ENCODE measurements around the gene PRDM8. TPM values are rescaled to one million over a fixed set of nuclear protein-coding genes. Genes with fewer than 3 reads are reported as not detected.
"Not testable (repeated sequence)": the region's sequence is repeated elsewhere in the genome, so short reads cannot be mapped to it uniquely, and the experiment has no call there.

Gene PRDM8
- total and polyA plus RNA-seq, 10 donors = 0.99 to 5.1 (median 3.0) TPM

- TF ChIP-seq CTCF (IDR thresholded peaks at IDR 0.05 in 8 of 11, conservative IDR thresholded peaks at IDR 0.05 in 3 of 11) (no peak), POLR2AphosphoS5 (IDR thresholded peaks at IDR 0.05) (no peak)
- 67 to 81% (median 71%) methylated on average over 6 of the region's 6 CpGs for WGBS, 5 donors
- no peaks in the 10 kb centered on the region for H3K9me3 ChIP-seq
- no peak for DNase-seq
- no peaks in the 10 kb centered on the region for H3K36me3 ChIP-seq
- H3K27ac ChIP-seq = no peak overlapping the region
- no peak overlapping the region for H3K4me3 ChIP-seq
- intact Hi-C loops (cut with DNase I; ENCODE audit: low total_unique reads) = no loop called here
- no peaks in the 10 kb centered on the region for H3K4me1 ChIP-seq
- peaks cover 0 to 8% (median 0%) of the 10 kb centered on the region in 7 donors for H3K27me3 ChIP-seq (replicated peaks in 1 of 7)
These were observed 46.1 kb downstream of the PRDM8 start for GRCh38 chr4:80243274-80244018.

- WGBS, 5 donors = 85 to 98% (median 91%) methylated on average over 1 of the region's 1 CpG
- H3K27me3 ChIP-seq (replicated peaks in 1 of 7) = peaks cover 0 to 22% (median 0%) of the 10 kb centered on the region in 7 donors
- H3K4me3 ChIP-seq; H3K36me3 ChIP-seq; H3K27ac ChIP-seq; DNase-seq; H3K9me3 ChIP-seq; intact Hi-C loops (cut with DNase I; ENCODE audit: low total_unique reads); H3K4me1 ChIP-seq: not testable (repeated sequence)
These were observed 50.2 kb downstream of the PRDM8 start for GRCh38 chr4:80247484-80247883.

GRCh38 chr4:80249144-80249543, 51.8 kb downstream of the PRDM8 start:
- Histone ChIP-seq H3K9me3 (no peaks in the 10 kb centered on the region), H3K36me3 (no peaks in the 10 kb centered on the region), H3K27ac (no peak overlapping the region), H3K4me1 (no peaks in the 10 kb centered on the region), H3K4me3 (no peak overlapping the region), H3K27me3 (replicated peaks in 1 of 7) (peaks cover 0 to 14% (median 0%) of the 10 kb centered on the region in 7 donors)
- intact Hi-C loops (cut with DNase I; ENCODE audit: low total_unique reads) = no loop called here
- 57 to 94% (median 79%) methylated on average over 1 of the region's 1 CpG for WGBS, 5 donors
- TF ChIP-seq POLR2A (IDR thresholded peaks at IDR 0.05) (no peak), CTCF (IDR thresholded peaks at IDR 0.05 in 8 of 11, conservative IDR thresholded peaks at IDR 0.05 in 3 of 11) (no peak), POLR2AphosphoS5 (IDR thresholded peaks at IDR 0.05) (no peak)
- DNase-seq = no peak

GRCh38 chr4:80252427-80252826, 55.1 kb downstream of the PRDM8 start:
- TF ChIP-seq POLR2A (IDR thresholded peaks at IDR 0.05) (no peak), CTCF (IDR thresholded peaks at IDR 0.05 in 8 of 11, conservative IDR thresholded peaks at IDR 0.05 in 3 of 11) (no peak), POLR2AphosphoS5 (IDR thresholded peaks at IDR 0.05) (no peak)
- H3K9me3 ChIP-seq = no peaks in the 10 kb centered on the region
- DNase-seq = no peak
- H3K27me3 ChIP-seq (replicated peaks in 1 of 7) = peaks cover 0 to 20% (median 0%) of the 10 kb centered on the region in 7 donors
- intact Hi-C loops (cut with DNase I; ENCODE audit: low total_unique reads) = no loop called here
- no peak overlapping the region for H3K27ac ChIP-seq
- no peaks in the 10 kb centered on the region for H3K4me1 ChIP-seq
- H3K36me3 ChIP-seq = no peaks in the 10 kb centered on the region
- no peak overlapping the region for H3K4me3 ChIP-seq

Data from spleen (tissue), 11 donors.